GM19043 (cell line): ENCODE results near the gene GDI1.

Source experiments
- ATAC-seq: cut with Tn5 transposase; IDR thresholded peaks from one replicate; pipeline ENCODE4 v1.9.1; 2021; ENCODE audit warnings: low read depth; ENCODE audit not compliant: unreplicated experiment

GDI1 gene

GRCh38 chrX:154458954-154459778 is 22.2 kb downstream of the GDI1 start:
- ATAC-seq = no peak

GRCh38 chrX:154459832-154460231 is 22.9 kb downstream of the GDI1 start:
- no peak for ATAC-seq

GRCh38 chrX:154460326-154460725 is 23.4 kb downstream of the GDI1 start:
- ATAC-seq = no peak

GRCh38 chrX:154462396-154462795 is 25.4 kb downstream of the GDI1 start:
- no peak for ATAC-seq

GRCh38 chrX:154463611-154464220 is 26.8 kb downstream of the GDI1 start:
- ATAC-seq = no peak

- ATAC-seq = no peak
Observed at GRCh38 chrX:154464806-154465365, 27.9 kb downstream of the GDI1 start.

- no peak for ATAC-seq
Observed at GRCh38 chrX:154465601-154466000, 28.6 kb downstream of the GDI1 start.

GRCh38 chrX:154466036-154466435 is 29.1 kb downstream of the GDI1 start:
- no peak for ATAC-seq

- no peak for ATAC-seq
Observed at GRCh38 chrX:154466907-154467306, 30.0 kb downstream of the GDI1 start.

- ATAC-seq = no peak
Observed at GRCh38 chrX:154467556-154467955, 30.6 kb downstream of the GDI1 start.

- no peak for ATAC-seq
Observed at GRCh38 chrX:154468217-154468616, 31.3 kb downstream of the GDI1 start.

- no peak for ATAC-seq
Observed at GRCh38 chrX:154469114-154469513, 32.2 kb downstream of the GDI1 start.

GRCh38 chrX:154469880-154470279 is 32.9 kb downstream of the GDI1 start:
- ATAC-seq = no peak

- no peak for ATAC-seq
Observed at GRCh38 chrX:154470434-154470833, 33.5 kb downstream of the GDI1 start.

GRCh38 chrX:154470914-154471568 is 34.1 kb downstream of the GDI1 start:
- ATAC-seq = no peak

- ATAC-seq = no peak
Observed at GRCh38 chrX:154471839-154472684, 35.1 kb downstream of the GDI1 start.

GRCh38 chrX:154472685-154473632 is 36.0 kb downstream of the GDI1 start:
- ATAC-seq = no peak

GRCh38 chrX:154473683-154474082 is 36.7 kb downstream of the GDI1 start:
- no peak for ATAC-seq

- ATAC-seq = no peak
Observed at GRCh38 chrX:154476821-154477220, 39.9 kb downstream of the GDI1 start.
